Lower leg skin (tissue), 3 donors: ENCODE data around the gene NUDT1.

Experiments
- CTCF ChIP-seq, 3 donors: fragments of 450-650 bp; IDR thresholded peaks; one replicate each; pipeline ENCODE4 v1.5.1; 2016; ENCODE audit warnings: antibody characterized with exemption in 3 of 3, mild to moderate bottlenecking in 3 of 3, moderate library complexity in 2 of 3
- POLR2A ChIP-seq, 2 donors: fragments of 450-650 bp; IDR thresholded peaks; one replicate each; pipeline ENCODE4 v1.6.1; 2016 to 2017; ENCODE audit warnings: antibody characterized with exemption in 2 of 2, mild to moderate bottlenecking in 1 of 2, moderate library complexity in 1 of 2

GRCh38 chr7:2231992-2232765, 9.8 kb upstream of the NUDT1 start:
- no peak for TF ChIP-seq CTCF (IDR thresholded peaks at IDR 0.05)
- TF ChIP-seq POLR2A (IDR thresholded peaks at IDR 0.05), result no peak
